Panc1 (cell line): Measurements from ENCODE around the gene ITGB5.

Experiments used
- POLR2AphosphoS5 ChIP-seq: IDR thresholded peaks from 2 replicates; pipeline ENCODE4 v1.6.1; 2012; ENCODE audit warnings: mild to moderate bottlenecking, low read depth, low read length, moderate library complexity
- REST ChIP-seq, 2 experiments: IDR thresholded peaks; 2 replicates each; pipeline ENCODE4 v1.6.1; 2011 to 2012; ENCODE audit warnings: low read depth in 2 of 2, control low read depth in 1 of 2, low read length in 1 of 2, mild to moderate bottlenecking in 1 of 2, moderate library complexity in 1 of 2; ENCODE audit not compliant: insufficient read depth in 1 of 2
- SIN3A ChIP-seq: IDR thresholded peaks from 2 replicates; pipeline ENCODE4 v1.6.1; 2012; ENCODE audit warnings: low read depth, mild to moderate bottlenecking, low read length, moderate library complexity, borderline replicate concordance; ENCODE audit not compliant: insufficient read depth
- TCF7L2 ChIP-seq: IDR thresholded peaks from 2 replicates; pipeline ENCODE4 v1.6.1; 2011; ENCODE audit warnings: mild to moderate bottlenecking, low read depth, low read length, inconsistent platforms
- TF ChIP-seq, protein P1 (sequence below): fragments of 450-650 bp; IDR thresholded peaks from 2 replicates; pipeline ENCODE4 v1.5.1; 2017; ENCODE audit warnings: mild to moderate bottlenecking

- TF ChIP-seq, protein P1, sequence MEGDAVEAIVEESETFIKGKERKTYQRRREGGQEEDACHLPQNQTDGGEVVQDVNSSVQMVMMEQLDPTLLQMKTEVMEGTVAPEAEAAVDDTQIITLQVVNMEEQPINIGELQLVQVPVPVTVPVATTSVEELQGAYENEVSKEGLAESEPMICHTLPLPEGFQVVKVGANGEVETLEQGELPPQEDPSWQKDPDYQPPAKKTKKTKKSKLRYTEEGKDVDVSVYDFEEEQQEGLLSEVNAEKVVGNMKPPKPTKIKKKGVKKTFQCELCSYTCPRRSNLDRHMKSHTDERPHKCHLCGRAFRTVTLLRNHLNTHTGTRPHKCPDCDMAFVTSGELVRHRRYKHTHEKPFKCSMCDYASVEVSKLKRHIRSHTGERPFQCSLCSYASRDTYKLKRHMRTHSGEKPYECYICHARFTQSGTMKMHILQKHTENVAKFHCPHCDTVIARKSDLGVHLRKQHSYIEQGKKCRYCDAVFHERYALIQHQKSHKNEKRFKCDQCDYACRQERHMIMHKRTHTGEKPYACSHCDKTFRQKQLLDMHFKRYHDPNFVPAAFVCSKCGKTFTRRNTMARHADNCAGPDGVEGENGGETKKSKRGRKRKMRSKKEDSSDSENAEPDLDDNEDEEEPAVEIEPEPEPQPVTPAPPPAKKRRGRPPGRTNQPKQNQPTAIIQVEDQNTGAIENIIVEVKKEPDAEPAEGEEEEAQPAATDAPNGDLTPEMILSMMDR: no peak; the same call in 1 of the 2 replicates
- no peak for TF ChIP-seq REST (IDR thresholded peaks at IDR 0.05; ENCODE audit: insufficient read depth in 1 of 2, low read depth in 2 of 2, low read length in 1 of 2)
- no peak for TF ChIP-seq POLR2AphosphoS5
- TF ChIP-seq TCF7L2: no peak
- no peak for TF ChIP-seq SIN3A
These were observed 118.4 kb downstream of the ITGB5 start for GRCh38 chr3:124768812-124769211.
